GM23338 (cell line): Measurements from ENCODE around the gene THBS3. TPM values are rescaled to one million over a fixed set of nuclear protein-coding genes. Genes with fewer than 3 reads are reported as not detected.

Experiments used
- ATAC-seq: fragments of 200-7000 bp; cut with Tn5 transposase; 3 replicates; pipeline ENCODE4 v1.9.1; 2020
- DNase-seq: peaks from one replicate; pipeline ENCODE4 v3.0.0-alpha.2; 2015; ENCODE audit warnings: low spot score
- H2AFZ ChIP-seq: fragments of 200-600 bp; sonication (generic); 2 replicates; pipeline ENCODE4 v1.8.0; 2016; ENCODE audit warnings: antibody characterized with exemption, mild to moderate bottlenecking, moderate library complexity
- H3F3A ChIP-seq: fragments of 200-600 bp; sonication (generic); replicated peaks from 2 replicates; pipeline ENCODE4 v1.8.0; 2017; ENCODE audit warnings: antibody characterized with exemption, mixed run types, low read depth
- H3K27ac ChIP-seq: fragments of 200-600 bp; sonication (generic); 2 replicates; pipeline ENCODE4 v1.6.1; 2016; ENCODE audit warnings: low read depth
- H3K27me3 ChIP-seq: fragments of 200-600 bp; sonication (generic); 2 replicates; pipeline ENCODE4 v1.8.0; 2016; ENCODE audit warnings: mild to moderate bottlenecking, mixed run types, moderate library complexity; ENCODE audit not compliant: insufficient read depth
- H3K36me3 ChIP-seq: fragments of 200-600 bp; sonication (generic); 2 replicates; pipeline ENCODE4 v1.8.0; 2016; ENCODE audit warnings: mild to moderate bottlenecking; ENCODE audit not compliant: insufficient read depth
- H3K4me1 ChIP-seq: fragments of 200-600 bp; sonication (generic); 2 replicates; pipeline ENCODE4 v1.8.0; 2016; ENCODE audit warnings: mild to moderate bottlenecking, moderate library complexity; ENCODE audit not compliant: insufficient read depth
- H3K4me2 ChIP-seq: fragments of 200-600 bp; sonication (generic); 2 replicates; pipeline ENCODE4 v1.7.1; 2017; ENCODE audit warnings: mixed run types
- H3K4me3 ChIP-seq: fragments of 200-600 bp; sonication (generic); 2 replicates; pipeline ENCODE4 v1.6.1; 2016; ENCODE audit warnings: mixed run types
- H3K79me2 ChIP-seq: fragments of 200-600 bp; sonication (generic); replicated peaks from 2 replicates; pipeline ENCODE4 v1.8.0; 2017; ENCODE audit warnings: mild to moderate bottlenecking; ENCODE audit not compliant: insufficient read depth
- H3K9me2 ChIP-seq: fragments of 200-600 bp; sonication (generic); 2 replicates; pipeline ENCODE4 v1.8.0; 2017; ENCODE audit not compliant: insufficient read depth
- H4K20me1 ChIP-seq: fragments of 200-600 bp; sonication (generic); replicated peaks from 2 replicates; pipeline ENCODE4 v1.8.0; 2017; ENCODE audit warnings: mild to moderate bottlenecking; ENCODE audit not compliant: insufficient read depth
- H3K27ac Mint-ChIP-seq: 2 replicates; pipeline ENCODE4 v1.8.0; 2020; ENCODE audit warnings: inconsistent platforms, mild to moderate bottlenecking, moderate library complexity, mixed read lengths
- H3K27me3 Mint-ChIP-seq: 3 replicates; pipeline ENCODE4 v1.8.0; 2022; ENCODE audit warnings: low read depth, mild to moderate bottlenecking, moderate library complexity, mixed read lengths, inconsistent platforms; ENCODE audit not compliant: insufficient read depth, poor library complexity
- H3K36me3 Mint-ChIP-seq: 3 replicates; pipeline ENCODE4 v1.8.0; 2021; ENCODE audit warnings: low read depth, mild to moderate bottlenecking, inconsistent platforms, moderate library complexity, mixed read lengths
- H3K4me1 Mint-ChIP-seq: 3 replicates; pipeline ENCODE4 v1.8.0; 2020; ENCODE audit warnings: mild to moderate bottlenecking, inconsistent platforms, mixed read lengths
- H3K4me3 Mint-ChIP-seq: 3 replicates; pipeline ENCODE4 v1.8.0; 2021; ENCODE audit warnings: moderate library complexity, mild to moderate bottlenecking, inconsistent platforms, mixed read lengths
- H3K9me3 Mint-ChIP-seq: 3 replicates; pipeline ENCODE4 v1.8.0; 2020; ENCODE audit warnings: moderate library complexity, mild to moderate bottlenecking, inconsistent platforms, mixed read lengths
- CTCF ChIP-seq, 2 experiments: fragments of 200-600 bp in 1 of 2; sonication (generic) in 1 of 2; conservative IDR thresholded peaks; 2 replicates each; pipeline versions ENCODE4 v1.5.1 to v1.6.1; 2016 to 2017; ENCODE audit warnings: antibody characterized with exemption in 2 of 2, low read depth in 2 of 2, mild to moderate bottlenecking in 2 of 2, moderate library complexity in 1 of 2
- NANOG ChIP-seq: IDR thresholded peaks from 2 replicates; pipeline ENCODE4 v1.6.1; 2016; ENCODE audit warnings: antibody characterized with exemption, borderline replicate concordance
- POLR2AphosphoS5 ChIP-seq: IDR thresholded peaks from 2 replicates; pipeline ENCODE4 v1.6.1; 2016; ENCODE audit warnings: antibody characterized with exemption, low read depth
- ZNF462 ChIP-seq: fragments of 250-450 bp; sonication (Bioruptor Pico); IDR thresholded peaks from 2 replicates; pipeline ENCODE4 v1.5.0; 2020; ENCODE audit warnings: mild to moderate bottlenecking, moderate library complexity
- polyA plus RNA-seq: library from polyadenylated mRNA; unstranded; fragments of >200 nt; fragmentation: Nextera tagmentation; extraction: Ambion mirVana; gene quantifications from 2 replicates; pipeline ENCODE4 v1.2.1, GENCODE V29; 2016
- total RNA-seq: library from RNA; depleted of rRNA; stranded (reverse); fragments of >200 nt; shearing (Covaris generic); gene quantifications from 2 replicates; pipeline ENCODE4 v1.2.3, GENCODE V29; 2014

The THBS3 gene
- total and polyA plus RNA-seq, 2 experiments from 2014 or later, result 1.2 to 4.3 TPM

DNA sequence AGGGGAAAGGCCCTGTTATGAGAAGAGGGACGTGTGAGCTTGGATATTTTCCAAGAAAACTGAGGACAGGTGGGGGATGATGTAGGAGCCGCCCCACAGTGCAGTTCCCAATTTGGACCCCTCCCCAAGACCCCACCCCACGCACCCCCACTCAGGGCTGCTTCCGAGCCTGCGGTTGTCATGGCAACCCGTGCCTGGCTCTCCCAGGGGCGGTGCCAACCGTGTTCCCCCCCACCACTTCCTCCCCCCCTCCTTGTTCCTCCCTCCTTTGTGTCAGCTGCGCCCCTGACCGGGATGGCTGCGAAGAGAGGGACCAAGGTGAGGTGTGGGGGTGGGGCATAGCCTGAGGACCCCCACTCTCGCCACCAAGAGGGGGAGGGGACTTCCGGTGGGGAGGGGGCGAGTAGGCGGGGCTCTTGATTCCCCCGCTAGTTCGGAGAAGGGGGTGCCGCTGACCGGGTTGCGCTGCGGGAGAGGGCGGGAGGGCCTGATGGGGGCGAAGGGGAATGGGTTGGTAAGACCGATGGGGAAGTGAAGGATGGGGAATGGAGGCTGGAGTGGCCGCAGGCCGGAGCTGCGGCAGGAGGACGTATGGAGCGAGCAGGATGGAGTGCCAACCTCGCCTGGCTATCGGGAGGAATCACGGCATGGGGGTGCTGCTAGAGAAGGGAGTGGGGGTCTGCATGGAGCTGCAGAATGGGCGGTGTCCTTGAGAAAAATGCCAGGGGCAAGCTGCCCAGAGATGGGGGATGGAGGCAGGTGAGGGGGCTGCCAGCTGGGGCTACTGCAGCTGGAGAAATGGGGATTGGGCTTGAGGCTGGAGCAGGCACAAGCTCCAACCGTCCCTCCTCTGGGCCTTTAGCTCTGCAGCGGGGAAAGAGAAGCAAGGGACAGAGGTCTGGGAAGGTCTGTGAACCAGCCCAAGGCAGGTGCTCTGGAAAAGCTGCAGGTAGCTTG lies 33.1 kb downstream of the THBS3 start (continued):
- TF ChIP-seq ZNF462, result no peak

DNA sequence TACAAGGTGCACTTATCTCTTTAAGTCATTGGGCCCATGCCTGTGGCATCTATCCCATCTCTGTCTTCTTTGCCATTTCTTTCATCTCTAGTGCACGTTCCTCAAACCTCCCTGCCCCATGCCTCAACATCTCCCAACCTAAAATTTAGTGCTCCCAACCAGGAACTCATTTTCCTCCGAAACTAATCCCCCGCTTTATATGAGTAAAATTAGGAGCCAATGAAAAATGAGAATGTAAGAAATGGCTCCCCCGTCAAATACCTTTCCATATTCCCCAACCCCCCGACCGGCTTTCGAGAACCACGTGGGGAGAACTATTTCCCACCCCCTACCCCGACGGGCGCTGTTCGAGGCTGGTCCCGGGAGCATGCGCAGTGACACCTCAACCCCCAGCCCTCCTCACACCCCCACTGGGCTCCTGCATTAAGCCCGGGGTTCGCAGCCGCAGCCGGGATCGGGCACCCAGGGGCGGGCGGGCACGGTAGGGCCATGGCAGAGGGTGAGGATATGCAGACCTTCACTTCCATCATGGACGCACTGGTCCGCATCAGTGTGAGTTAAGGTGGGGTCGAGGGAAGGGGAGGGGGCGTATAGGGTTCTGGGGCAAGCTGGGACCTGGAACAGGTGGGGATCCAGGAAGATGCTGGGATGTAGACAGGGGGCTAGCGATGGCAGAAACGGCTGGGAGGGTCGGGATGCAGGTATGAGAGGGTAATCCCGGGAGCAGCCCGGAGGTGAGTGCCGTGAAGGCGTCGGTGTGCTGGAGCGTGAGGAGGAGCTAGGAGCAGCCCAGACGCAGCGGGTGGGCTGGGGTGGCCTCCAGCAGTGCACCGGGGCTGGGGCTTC lies 34.0 kb downstream of the THBS3 start, which contains the start of gene TRIM46:
Gene TRIM46 (plus strand): TSS at position 372 of the 846 bp plus-strand sequence. CDS start 118 bp downstream, at position 490.
- H3K9me3 Mint-ChIP-seq, result peaks cover 4% of the 10 kb centered on the region
- ATAC-seq, result peak; percentile 46
- DNase-seq, result peak; percentile 85

More for the DNA sequence above, 34.0 kb downstream of the THBS3 start, which contains the start of gene TRIM46:
- H3K27me3 ChIP-seq, result no peaks in the 10 kb centered on the region
- peak within 1 kb of the TSS; percentile 100 for H3K4me2 ChIP-seq
- peak within 1 kb of the TSS; percentile 84 for H3K4me3 ChIP-seq
- peaks cover 25% of the 10 kb centered on the region for H3K4me1 Mint-ChIP-seq
- H4K20me1 ChIP-seq, result no peaks in the 10 kb centered on the region
- no peaks in the 10 kb centered on the region for H3K9me2 ChIP-seq
- peaks cover 18% of the 10 kb centered on the region for H3K4me1 ChIP-seq
- TF ChIP-seq POLR2AphosphoS5 (peak; percentile 50; the same call in 1 of the 2 replicates), CTCF (conservative IDR thresholded peaks at IDR 0.05; ENCODE audit: low read depth in 2 of 2) (peak in 1 of 2 experiments; percentile 15; a peak in 1 of 4 replicates), NANOG (no peak)
- peak within 1 kb of the TSS; percentile 87; the same call in 1 of the 2 replicates for H2AFZ ChIP-seq
- peaks cover 38% of the 10 kb centered on the region for H3K36me3 Mint-ChIP-seq
- H3K79me2 ChIP-seq, result peaks cover 20% of the 10 kb centered on the region
- H3K27ac Mint-ChIP-seq, result peak within 1 kb of the TSS; percentile 94
- peak within 1 kb of the TSS; percentile 86 for H3K4me3 Mint-ChIP-seq
- H3K27ac ChIP-seq, result peak within 1 kb of the TSS; percentile 86
- peaks cover 18% of the 10 kb centered on the region for H3K27me3 Mint-ChIP-seq
- peaks cover 25% of the 10 kb centered on the region for H3F3A ChIP-seq
- peaks cover 8% of the 10 kb centered on the region; the same call in 1 of the 2 replicates for H3K36me3 ChIP-seq
